HepG2 (cell line): ENCODE measurements around the gene ZBTB20. TPM values are rescaled to one million over a fixed set of nuclear protein-coding genes. Genes with fewer than 3 reads are reported as not detected.

Experiments
- ATAC-seq: fragments of 200-7000 bp; cut with Tn5 transposase; 3 replicates; pipeline ENCODE4 v1.9.1; 2020; ENCODE audit warnings: mild to moderate bottlenecking, moderate library complexity
- BruUV-seq: library from RNA; stranded (reverse); fragments of 400-500 nt; replicated peaks from 2 replicates; lab custom pipeline; 2021; lab: Mats Ljungman, UMichigan
- CTCF ChIA-PET: fragments of 300-600 bp; formaldehyde crosslinking; extraction: SDS; loops from one replicate; lab custom pipeline; 2021; ENCODE audit warnings: low total read pairs, inconsistent platforms, low intra/inter-chr PET ratio; lab: Yijun Ruan, JAX
- POLR2A ChIA-PET: fragments of 350-600 bp; sonication (Branson Sonifier 250); formaldehyde crosslinking; loops from one replicate; lab custom pipeline; 2020; ENCODE audit warnings: antibody characterized with exemption, inconsistent platforms; lab: Yijun Ruan, JAX
- DNase-seq: peaks from one replicate; pipeline ENCODE4 v3.0.0-alpha.2; 2015; ENCODE audit warnings: low spot score
- FAIRE-seq: peaks from 3 replicates; lab custom pipeline; 2011; peaks lifted over from hg19 to GRCh38; lab: Jason Lieb, UNC
- H2AFZ ChIP-seq: one replicate; pipeline ENCODE4 v1.6.1; 2011; ENCODE audit warnings: low read length, inconsistent platforms
- H3K27ac ChIP-seq: fragments of 300-600 bp; 3 replicates; pipeline ENCODE4 v1.8.0; 2011; ENCODE audit warnings: mixed run types, mild to moderate bottlenecking, mixed read lengths, low read length, inconsistent platforms; ENCODE audit not compliant: insufficient read depth; ENCODE audit errors: extremely low read length
- H3K27me3 ChIP-seq, 2 experiments: fragments of 200-600 bp in 1 of 2; 2 replicates in 1 of 2; 3 replicates in 1 of 2; pipeline versions ENCODE4 v1.6.0 to v1.8.0; 2011; ENCODE audit warnings: low read length in 2 of 2, mild to moderate bottlenecking in 2 of 2, moderate library complexity in 2 of 2, inconsistent platforms in 1 of 2; ENCODE audit not compliant: insufficient read depth in 2 of 2, control insufficient read depth in 1 of 2
- H3K36me3 ChIP-seq, 2 experiments: fragments of 200-600 bp in 1 of 2; replicated peaks in 1 of 2; 2 replicates in 1 of 2; 3 replicates in 1 of 2; pipeline versions ENCODE4 v1.5.1 to v1.8.0; 2011; ENCODE audit warnings: low read length in 2 of 2, inconsistent platforms in 1 of 2; ENCODE audit not compliant: insufficient read depth in 2 of 2, control insufficient read depth in 1 of 2
- H3K4me1 ChIP-seq: 2 replicates; pipeline ENCODE4 v1.5.1; 2012; ENCODE audit warnings: low read length, inconsistent platforms; ENCODE audit not compliant: insufficient read depth
- H3K4me2 ChIP-seq: 2 replicates; pipeline ENCODE4 v1.6.0; 2011; ENCODE audit warnings: low read depth, low read length, inconsistent platforms
- H3K4me3 ChIP-seq, 3 experiments: fragments of 200-600 bp in 1 of 3; sonication (generic), shearing (Covaris generic) in 1 of 3; replicated peaks in 1 of 3; 2 replicates each; pipeline ENCODE4 v1.5.1; 2011 to 2016; ENCODE audit warnings: low read length in 3 of 3, inconsistent platforms in 2 of 3, low read depth in 2 of 3, mild to moderate bottlenecking in 2 of 3, control low read depth in 1 of 3, mixed read lengths in 1 of 3; ENCODE audit not compliant: insufficient read depth in 1 of 3
- H3K79me2 ChIP-seq: one replicate; pipeline ENCODE4 v1.6.1; 2011; ENCODE audit warnings: low read length, inconsistent platforms; ENCODE audit not compliant: insufficient read depth
- H3K9ac ChIP-seq: 2 replicates; pipeline ENCODE4 v1.6.0; 2011; ENCODE audit warnings: mild to moderate bottlenecking, low read depth, low read length, inconsistent platforms; ENCODE audit not compliant: insufficient read depth
- H3K9me3 ChIP-seq: 2 replicates; pipeline ENCODE4 v1.5.1; 2012; ENCODE audit warnings: mild to moderate bottlenecking, low read length
- H4K20me1 ChIP-seq: 2 replicates; pipeline ENCODE4 v1.6.0; 2011; ENCODE audit warnings: inconsistent platforms, mild to moderate bottlenecking, low read length, moderate library complexity; ENCODE audit not compliant: insufficient read depth
- KLF13 ChIP-seq: sonication (generic); formaldehyde crosslinking; IDR thresholded peaks from 2 replicates; pipeline ENCODE4 v1.4.0; 2020; ENCODE audit warnings: mild to moderate bottlenecking, missing genetic modification reagents
- KLF9 ChIP-seq: IDR thresholded peaks from 2 replicates; pipeline ENCODE4 v1.6.1; 2016; ENCODE audit warnings: low read depth
- MLXIP ChIP-seq: sonication (generic); formaldehyde crosslinking; IDR thresholded peaks from 2 replicates; pipeline ENCODE4 v1.9.0; 2021; ENCODE audit warnings: missing genetic modification reagents, borderline replicate concordance
- REL ChIP-seq: sonication (generic); formaldehyde crosslinking; conservative IDR thresholded peaks from 2 replicates; pipeline ENCODE4 v1.8.0; 2022; ENCODE audit warnings: mild to moderate bottlenecking, missing genetic modification reagents, moderate library complexity
- SNAPC2 ChIP-seq: sonication (generic); formaldehyde crosslinking; IDR thresholded peaks from 2 replicates; pipeline ENCODE4 v1.8.1; 2022; ENCODE audit warnings: mild to moderate bottlenecking, missing genetic modification reagents
- ZNF354B ChIP-seq: sonication (generic); formaldehyde crosslinking; IDR thresholded peaks from 2 replicates; pipeline ENCODE4 v1.8.0; 2022; ENCODE audit warnings: mild to moderate bottlenecking, missing genetic modification reagents
- ZNF652 ChIP-seq: IDR thresholded peaks from 2 replicates; pipeline ENCODE4 v1.6.1; 2016; ENCODE audit warnings: low read depth, borderline replicate concordance
- WGBS: methylation state at CpG from one replicate; pipeline ENCODE4 v1.1.6; 2017; ENCODE audit warnings: low lambda C conversion rate; 5-methylcytosine and 5-hydroxymethylcytosine counted together
- in situ Hi-C: cut with HindIII; loops from 2 replicates; pipeline ENCODE4 v1.10.0; 2017; ENCODE audit warnings: low pct_unique_long_range_greater_than_20kb; ENCODE audit not compliant: extremely low pct_ligation_motif_present
- intact Hi-C: fragments of 100-400 bp; cut with micrococcal nuclease; formaldehyde crosslinking; loops from one replicate; pipeline ENCODE4 v1.10.0; 2022; ENCODE audit not compliant: unreplicated experiment
- polyA plus RNA-seq, 8 experiments: library from polyadenylated mRNA; depleted of rRNA in 3 of 8; stranded (reverse) in 7 of 8; unstranded in 1 of 8; fragments of >200 nt; fragmentation: Illumina TruSeq in 4 of 8; extraction: Trizol in 4 of 8; gene quantifications; 2 replicates each; pipeline versions ENCODE4 v1.2.1 to v1.2.3, GENCODE V29; 2011 to 2016; ENCODE audit warnings: low read depth in 4 of 8, missing spikeins in 1 of 8, mixed read lengths in 1 of 8; ENCODE audit not compliant: insufficient read depth in 1 of 8
- total RNA-seq, 5 experiments: library from RNA; depleted of rRNA; stranded (reverse); fragments of >200 nt; fragmentation: Illumina TruSeq; extraction: Trizol; gene quantifications; 2 replicates each; pipeline ENCODE4 v1.2.3, GENCODE V29; 2016; ENCODE audit warnings: low read depth in 1 of 5

The ZBTB20 gene
- total and polyA plus RNA-seq, 2 of the 13 experiments (the other 11 are each of a cell fraction or from before 2014, with no cell fraction given): 1.9 to 8.8 TPM

- WGBS: 66% methylated on average over 2 of the region's 2 CpGs
- BruUV-seq: no TSS peak
- Histone ChIP-seq H3K79me2 (no peaks in the 10 kb centered on the region), H3K27ac (no peak overlapping the region), H2AFZ (no peak overlapping the region), H3K9me3 (no peaks in the 10 kb centered on the region), H3K4me3 (no peak overlapping the region), H3K4me1 (no peaks in the 10 kb centered on the region), H4K20me1 (no peaks in the 10 kb centered on the region), H3K27me3 (no peaks in the 10 kb centered on the region; a peak in 1 of 5 replicates), H3K4me2 (no peak overlapping the region), H3K36me3 (no peaks in the 10 kb centered on the region), H3K9ac (no peak overlapping the region)
- TF ChIP-seq ZNF652 (CRISPR knock-in tag): peak; percentile 79; the same call in 1 of the 2 replicates
- no peak for TF ChIP-seq ZNF354B (CRISPR knock-in tag)
- ChIA-PET POLR2A (no interaction called here), CTCF (no interaction called here)
- in situ Hi-C loops (loop anchor here (10.0 to 25.0 kb wide), 2 partner anchors 261 to 602 kb away; no protein-coding TSS in a partner anchor), intact Hi-C loops (no loop called here)
- DNase-seq (no peak), FAIRE-seq (no peak), ATAC-seq (peak; percentile 62; the same call in 2 of the 3 replicates)
Observed at GRCh38 chr3:115085197-115085865, 61.8 kb downstream of the ZBTB20 start.

- no TSS peak for BruUV-seq
- H3K79me2 ChIP-seq: no peaks in the 10 kb centered on the region
- no peaks in the 10 kb centered on the region for H3K4me1 ChIP-seq
- H2AFZ ChIP-seq: no peak overlapping the region
- no peak overlapping the region for H3K9ac ChIP-seq
- no peak overlapping the region for H3K4me3 ChIP-seq
- POLR2A ChIA-PET: no interaction called here
- no peak for ATAC-seq
- no peak for DNase-seq
- 86% methylated on average over 4 of the region's 4 CpGs for WGBS
- no peaks in the 10 kb centered on the region for H3K9me3 ChIP-seq
- in situ Hi-C loops: loop anchor here (10.0 to 25.0 kb wide), 2 partner anchors 260 to 603 kb away; no protein-coding TSS in a partner anchor
- intact Hi-C loops: no loop called here
- H4K20me1 ChIP-seq: no peaks in the 10 kb centered on the region
- H3K27me3 ChIP-seq: no peaks in the 10 kb centered on the region; a peak in 1 of 5 replicates
- TF ChIP-seq KLF9 (CRISPR knock-in tag) (no peak), MLXIP (CRISPR knock-in tag) (no peak), REL (no peak), SNAPC2 (CRISPR knock-in tag) (no peak), KLF13 (CRISPR knock-in tag) (no peak)
- H3K27ac ChIP-seq: no peak overlapping the region
- H3K4me2 ChIP-seq: no peak overlapping the region
- H3K36me3 ChIP-seq: no peaks in the 10 kb centered on the region
- CTCF ChIA-PET: no interaction called here
- no peak for FAIRE-seq
Observed at GRCh38 chr3:115084686-115085085, 62.4 kb downstream of the ZBTB20 start.
